ENCODE data around the gene TEPSIN. TPM values are rescaled to one million over a fixed set of nuclear protein-coding genes. Genes with fewer than 3 reads are reported as not detected.

TEPSIN gene
- total and polyA plus RNA-seq, 9 donors = 2.5 to 30.2 (median 24.5) TPM

- TF ChIP-seq EP300 (IDR thresholded peaks at IDR 0.05) (no peak), CTCF (IDR thresholded peaks at IDR 0.05) (no peak), POLR2A (IDR thresholded peaks at IDR 0.05) (no peak)
- Histone ChIP-seq H3K4me1 (ENCODE audit: insufficient read depth) (no peaks in the 10 kb centered on the region), H3K36me3 (no peaks in the 10 kb centered on the region), H3K9me3 (no peaks in the 10 kb centered on the region), H3K4me3 (no peak overlapping the region), H3K27me3 (no peaks in the 10 kb centered on the region), H3K27ac (no peak overlapping the region)
- WGBS, 3 donors = 63 to 68% (median 67%) methylated on average over 9 of the region's 9 CpGs
- DNase-seq = no peak
- intact Hi-C loops (cut with DNase I) = no loop called here
These were observed 59.6 kb downstream of the TEPSIN start for GRCh38 chr17:81179220-81179619.

Other genes starting within 250 kb of the TEPSIN start
- 10 to 100 TPM; 18.5 to 29.7 (median 26.5) TPM for gene CHMP6, start 247.2 kb downstream of the TEPSIN start, total RNA-seq
- gene CHMP6, start 247.2 kb downstream of the TEPSIN start, polyA plus RNA-seq = 10 to 100 TPM; 25.6 to 27.5 TPM
- 10 to 100 TPM; 13.8 to 80.6 (median 30.1) TPM for gene BAIAP2, start 203.9 kb downstream of the TEPSIN start, total RNA-seq
- 10 to 100 TPM; 12.0 to 21.5 TPM for gene BAIAP2, start 203.9 kb downstream of the TEPSIN start, polyA plus RNA-seq
- not detected for gene PVALEF, start 73.5 kb downstream of the TEPSIN start, total RNA-seq
- gene PVALEF, start 73.5 kb downstream of the TEPSIN start, polyA plus RNA-seq = not detected
- gene AATK, start 72.8 kb downstream of the TEPSIN start, total RNA-seq = 1 to 10 TPM in 5 of 7 donors, under 1 TPM in 2; 0.23 to 3.1 (median 1.7) TPM
- 1 to 10 TPM in 1 of 2 donors, under 1 TPM in 1; 0.33 to 1.5 TPM for gene AATK, start 72.8 kb downstream of the TEPSIN start, polyA plus RNA-seq
- 10 to 100 TPM in 3 of 7 donors, 1 to 10 TPM in 4; 5.5 to 10.7 (median 8.8) TPM for gene CEP131, start 16.1 kb downstream of the TEPSIN start, total RNA-seq
- gene CEP131, start 16.1 kb downstream of the TEPSIN start, polyA plus RNA-seq = 1 to 10 TPM in 1 of 2 donors, under 1 TPM in 1; 0.22 to 9.9 TPM
- gene NDUFAF8, start 263 bp upstream of the TEPSIN start, total RNA-seq = 10 to 100 TPM; 26.6 to 66.3 (median 33.9) TPM
- gene NDUFAF8, start 263 bp upstream of the TEPSIN start, polyA plus RNA-seq = 10 to 100 TPM; 14.6 to 53.4 TPM
- 10 to 100 TPM; 46.6 to 75.7 (median 68.8) TPM for gene SLC38A10, start 56.3 kb upstream of the TEPSIN start, total RNA-seq
- gene SLC38A10, start 56.3 kb upstream of the TEPSIN start, polyA plus RNA-seq = 10 to 100 TPM; 11.5 to 57.7 TPM
- 10 to 100 TPM in 6 of 7 donors, 1 to 10 TPM in 1; 7.6 to 31.9 (median 24.2) TPM for gene BAHCC1, start 156.4 kb upstream of the TEPSIN start, total RNA-seq
- gene BAHCC1, start 156.4 kb upstream of the TEPSIN start, polyA plus RNA-seq = 10 to 100 TPM in 1 of 2 donors, 1 to 10 TPM in 1; 1.9 to 16.0 TPM

All from ovary (tissue), 9 donors.